Right kidney (tissue), 1 donor: ENCODE measurements around the gene UBE2Q2.

Source experiments
- DNase-seq: peaks from one replicate; pipeline ENCODE4 v3.0.0-alpha.2; 2016

UBE2Q2 gene

GRCh38 chr15:75924576-75924975, 81.3 kb downstream of the UBE2Q2 start:
- DNase-seq, result no peak

DNA sequence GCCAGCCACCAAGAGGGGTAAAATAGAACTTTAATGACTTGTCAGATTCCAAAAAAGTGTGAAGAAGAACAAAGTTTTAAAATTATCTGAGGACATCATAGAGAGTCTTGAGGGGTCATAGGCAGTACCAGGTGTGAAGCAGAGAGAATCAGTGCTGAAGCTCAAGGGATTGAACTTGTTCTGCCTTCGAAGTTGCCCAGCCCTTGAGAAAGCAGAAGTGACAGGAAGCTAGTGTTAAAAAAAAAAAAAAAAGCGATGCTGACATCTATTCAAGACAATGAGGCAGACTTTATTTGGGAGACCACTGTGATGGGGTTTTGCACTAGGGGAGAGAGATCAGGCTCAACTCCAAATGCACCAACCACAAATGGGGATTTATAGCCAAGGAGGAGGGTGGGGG, 82.2 kb downstream of the UBE2Q2 start:
- DNase-seq, result no peak

DNA sequence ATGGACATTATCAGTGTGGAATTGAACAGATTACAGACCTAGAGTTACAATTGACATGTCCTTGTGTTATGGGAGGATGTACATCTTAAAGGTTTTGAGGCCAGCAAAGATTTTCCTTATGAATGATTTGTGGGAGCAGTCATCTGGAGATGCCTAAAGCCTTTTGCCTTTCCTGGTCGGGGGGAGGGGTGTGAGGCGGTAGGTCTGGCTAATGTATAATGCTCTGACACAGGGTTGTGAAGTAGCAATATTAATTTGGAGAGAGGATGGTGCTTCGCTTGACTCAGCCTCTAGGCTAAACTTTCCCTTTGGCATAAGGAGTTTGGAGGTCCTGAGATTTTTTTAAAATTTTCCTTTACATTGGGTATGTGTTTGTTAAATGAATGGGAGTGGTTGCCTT, 83.7 kb downstream of the UBE2Q2 start:
- DNase-seq, result no peak

GRCh38 chr15:75927601-75928000, 84.4 kb downstream of the UBE2Q2 start:
- DNase-seq, result no peak

DNA sequence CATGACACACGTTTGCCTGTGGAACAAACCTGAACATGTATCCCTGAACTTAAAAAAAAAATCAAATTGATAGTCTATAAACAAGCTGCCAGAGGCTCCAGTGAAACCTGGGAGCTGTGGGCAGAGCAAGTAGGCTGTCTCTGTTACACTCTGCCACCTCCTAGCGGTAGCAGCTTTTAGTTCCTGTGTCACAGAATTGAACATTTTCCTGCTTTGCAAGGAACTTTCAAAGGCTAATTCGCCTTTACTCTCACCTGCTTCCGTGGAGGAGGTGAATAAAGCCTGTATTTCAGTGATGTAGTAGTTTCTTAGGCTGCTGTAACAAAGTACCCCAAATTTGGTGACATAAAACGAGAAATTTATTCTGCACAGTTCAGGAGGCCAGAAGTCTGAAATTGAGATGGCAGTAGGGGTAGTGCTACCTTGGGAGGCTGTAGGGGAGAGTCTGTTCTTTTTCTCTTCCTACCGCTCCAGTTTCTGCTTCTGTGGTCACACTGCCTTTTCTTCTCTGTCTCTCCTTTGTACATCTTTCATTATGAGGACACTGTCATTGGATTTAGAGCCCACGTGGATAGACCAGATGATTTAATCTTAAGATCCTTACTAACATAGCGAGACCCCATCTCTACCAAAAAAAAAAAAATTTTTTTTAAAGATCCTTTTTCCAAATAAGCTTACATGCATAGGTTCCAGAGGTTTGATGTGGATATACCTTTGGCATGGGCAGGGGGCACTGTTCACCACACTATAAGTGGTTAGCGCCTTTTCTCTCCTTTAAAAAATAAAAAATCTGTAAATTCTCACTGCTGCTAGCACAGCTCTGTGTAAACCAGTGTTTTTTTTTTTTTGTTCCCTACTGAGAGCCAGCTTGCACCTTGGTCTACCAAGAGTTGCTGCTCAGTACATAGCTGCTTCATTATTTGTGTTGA, 85.7 kb downstream of the UBE2Q2 start:
- no peak for DNase-seq

GRCh38 chr15:75929799-75930565, 86.7 kb downstream of the UBE2Q2 start:
- DNase-seq, result no peak

DNA sequence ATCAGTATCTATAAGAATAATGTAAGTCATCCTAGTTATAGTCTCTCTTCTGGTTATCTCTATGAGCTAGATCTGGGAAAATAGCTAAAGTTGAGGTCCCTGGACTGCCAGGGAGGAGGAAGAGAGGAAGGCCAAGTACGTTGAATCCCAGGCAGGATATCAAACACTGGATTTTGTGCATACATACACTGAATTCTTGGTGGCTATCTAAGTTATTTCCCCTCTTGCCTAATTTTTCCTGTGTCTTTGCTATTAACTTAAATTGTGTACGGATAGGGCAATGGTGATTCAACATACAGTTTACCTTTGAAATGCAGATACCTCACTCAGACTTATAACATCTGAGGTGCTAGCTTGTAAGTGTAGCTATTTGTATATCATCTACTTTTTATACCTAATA, 87.6 kb downstream of the UBE2Q2 start:
- no peak for DNase-seq

GRCh38 chr15:75942464-75942863, 99.2 kb downstream of the UBE2Q2 start:
- no peak for DNase-seq

DNA sequence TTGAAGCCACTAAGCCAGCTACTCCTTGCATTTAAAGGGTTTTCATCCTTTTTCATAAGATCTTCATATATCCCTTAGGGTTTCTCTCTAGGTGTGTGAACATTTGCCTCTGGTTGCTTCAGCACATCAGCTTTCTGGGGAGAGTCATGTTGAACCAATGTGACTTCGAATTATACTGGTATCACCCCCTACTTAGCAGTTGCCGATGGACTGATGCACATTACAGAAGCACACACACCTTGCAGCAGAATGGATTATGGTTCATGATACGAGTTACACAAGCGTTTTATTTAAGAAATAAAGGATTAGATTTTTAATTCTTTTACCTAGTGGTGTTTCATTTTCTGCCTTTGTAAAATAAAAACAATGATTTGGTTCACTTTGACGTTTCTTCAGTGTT, 100.0 kb downstream of the UBE2Q2 start:
- DNase-seq, result no peak

DNA sequence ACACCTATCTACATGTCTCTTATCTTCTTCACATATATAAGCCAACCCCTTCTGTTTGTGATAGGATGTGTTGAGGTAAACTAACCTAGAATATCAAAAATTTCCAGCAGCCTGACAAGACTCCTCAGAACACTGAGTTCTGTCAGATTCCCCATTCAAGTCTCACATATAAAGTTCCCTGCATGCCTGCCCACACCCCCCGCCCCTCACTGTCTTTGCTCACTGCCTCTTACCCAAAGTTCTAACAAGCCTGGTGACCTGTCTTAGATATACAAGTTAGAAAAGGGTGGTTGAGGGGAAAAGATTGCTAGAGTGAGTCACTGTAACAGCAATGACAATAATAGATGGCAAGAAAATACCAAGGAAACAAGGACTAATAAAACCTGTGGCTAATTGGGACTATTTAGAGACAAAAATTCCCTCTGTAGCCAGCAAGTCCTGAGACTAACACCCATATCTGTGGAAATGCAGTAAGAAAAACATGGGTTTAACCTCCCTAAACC, 100.5 kb downstream of the UBE2Q2 start:
- DNase-seq, result no peak

- no peak for DNase-seq
These were observed 102.7 kb downstream of the UBE2Q2 start for GRCh38 chr15:75945953-75946352.

GRCh38 chr15:75947092-75947491, 103.8 kb downstream of the UBE2Q2 start:
- DNase-seq, result no peak

DNA sequence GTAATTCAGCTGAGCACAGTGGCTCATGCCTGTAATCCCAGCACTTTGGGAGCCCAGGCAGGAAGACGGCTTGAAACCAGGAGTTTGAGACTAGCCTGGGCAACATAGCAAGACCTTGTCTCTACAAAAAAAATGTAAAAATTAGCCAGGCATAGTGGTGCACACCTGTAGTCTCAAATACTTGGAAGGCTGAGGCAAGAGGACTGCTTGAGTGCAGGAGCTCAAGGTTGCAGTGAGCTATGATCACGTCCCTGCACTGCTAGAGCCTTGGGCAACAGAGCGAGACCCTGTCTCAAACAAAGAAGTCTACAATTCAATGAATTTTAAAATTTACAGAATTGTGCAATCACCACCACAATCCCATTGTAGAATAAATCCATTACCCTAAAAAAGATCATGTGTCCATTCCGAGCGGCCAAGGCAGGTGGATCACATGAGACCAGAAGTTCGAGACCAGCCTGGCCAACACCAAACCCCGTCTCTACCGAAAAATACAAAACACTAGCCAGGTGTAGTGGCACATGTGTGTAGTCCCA, 105.6 kb downstream of the UBE2Q2 start:
- DNase-seq, result no peak
